Smooth muscle cell (in vitro differentiated cells): ENCODE data around the gene DNAH5. TPM values are rescaled to one million over a fixed set of nuclear protein-coding genes. Genes with fewer than 3 reads are reported as not detected.
A peak's percentile ranks its signal among the peaks of the same experiment; 100 is the strongest.

Source experiments
- DNase-seq: peaks from one replicate; lab custom pipeline; 2025; ENCODE audit not compliant: unreplicated experiment; lab: John Stamatoyannopoulos, UW
- H2AFZ ChIP-seq: fragments of 200-600 bp; sonication (generic); 2 replicates; pipeline ENCODE4 v1.6.0; 2016; ENCODE audit warnings: antibody characterized with exemption, low read depth, mild to moderate bottlenecking
- H3F3A ChIP-seq: fragments of 200-600 bp; sonication (generic); 2 replicates; pipeline ENCODE4 v1.6.0; 2017; ENCODE audit warnings: antibody characterized with exemption, low read depth
- H3K27ac ChIP-seq: fragments of 200-600 bp; sonication (generic); 2 replicates; pipeline ENCODE4 v1.5.1; 2016; ENCODE audit warnings: low read depth, mild to moderate bottlenecking
- H3K27me3 ChIP-seq: fragments of 200-600 bp; sonication (generic); 2 replicates; pipeline ENCODE4 v1.6.1; 2016; ENCODE audit warnings: low read depth, mild to moderate bottlenecking
- H3K36me3 ChIP-seq: fragments of 200-600 bp; sonication (generic); 2 replicates; pipeline ENCODE4 v1.5.1; 2016; ENCODE audit warnings: low read depth
- H3K4me1 ChIP-seq: fragments of 200-600 bp; sonication (generic); 2 replicates; pipeline ENCODE4 v1.5.1; 2016; ENCODE audit warnings: low read depth
- H3K4me2 ChIP-seq: fragments of 200-600 bp; sonication (generic); 2 replicates; pipeline ENCODE4 v1.6.0; 2016; ENCODE audit warnings: mild to moderate bottlenecking
- H3K4me3 ChIP-seq: fragments of 200-600 bp; sonication (generic); 2 replicates; pipeline ENCODE4 v1.5.1; 2016; ENCODE audit warnings: mild to moderate bottlenecking
- H3K79me2 ChIP-seq: fragments of 200-600 bp; sonication (generic); 2 replicates; pipeline ENCODE4 v1.6.0; 2016; ENCODE audit warnings: low read depth, mild to moderate bottlenecking
- H3K9ac ChIP-seq: fragments of 200-600 bp; sonication (generic); 2 replicates; pipeline ENCODE4 v1.6.0; 2016; ENCODE audit warnings: low read depth
- H3K9me3 ChIP-seq: fragments of 200-600 bp; sonication (generic); replicated peaks from 2 replicates; pipeline ENCODE4 v1.5.1; 2016; ENCODE audit warnings: low read depth
- H4K20me1 ChIP-seq: fragments of 200-600 bp; sonication (generic); 2 replicates; pipeline ENCODE4 v1.6.0; 2016; ENCODE audit warnings: low read depth
- CTCF ChIP-seq: fragments of 200-600 bp; sonication (generic); IDR thresholded peaks from 2 replicates; pipeline ENCODE4 v1.5.1; 2017; ENCODE audit warnings: borderline replicate concordance, mild to moderate bottlenecking, antibody characterized with exemption; ENCODE audit not compliant: insufficient read depth, poor library complexity, severe bottlenecking
- WGBS: methylation state at CpG from one replicate; pipeline ENCODE4 v1.1.7; 2016; ENCODE audit warnings: low lambda C conversion rate; 5-methylcytosine and 5-hydroxymethylcytosine counted together
- polyA plus RNA-seq: library from polyadenylated mRNA; unstranded; fragments of >200 nt; fragmentation: Nextera tagmentation; extraction: Ambion mirVana; gene quantifications from 2 replicates; pipeline ENCODE4 v1.2.1, GENCODE V29; 2016
- total RNA-seq: library from RNA; depleted of rRNA; stranded (reverse); fragments of >200 nt; gene quantifications from 2 replicates; pipeline ENCODE4 v1.2.3, GENCODE V29; 2014

Gene DNAH5
- total and polyA plus RNA-seq, 2 experiments from 2014 or later: 0.04 to 0.33 TPM

- H3K9ac ChIP-seq: no peak overlapping the region
- no peak overlapping the region for H3K4me2 ChIP-seq
- no peak overlapping the region for H3K27ac ChIP-seq
- no peak for DNase-seq
- no peaks in the 10 kb centered on the region for H4K20me1 ChIP-seq
- no peaks in the 10 kb centered on the region for H3K79me2 ChIP-seq
- no peak overlapping the region for H2AFZ ChIP-seq
- H3F3A ChIP-seq: no peaks in the 10 kb centered on the region
- H3K36me3 ChIP-seq: no peaks in the 10 kb centered on the region
- H3K9me3 ChIP-seq: no peaks in the 10 kb centered on the region
- no peaks in the 10 kb centered on the region for H3K27me3 ChIP-seq
- TF ChIP-seq CTCF: no peak
- 87% methylated on average over 2 of the region's 2 CpGs for WGBS
- H3K4me3 ChIP-seq: no peak overlapping the region
- peaks cover 6% of the 10 kb centered on the region for H3K4me1 ChIP-seq
Measured at GRCh38 chr5:13934125-13934524, 10.4 kb downstream of the DNAH5 start.

GRCh38 chr5:13932561-13932960 lies 11.9 kb downstream of the DNAH5 start:
- H3K79me2 ChIP-seq: no peaks in the 10 kb centered on the region
- no peak for DNase-seq
- WGBS: 77% methylated on average over 3 of the region's 3 CpGs
- H3K9me3 ChIP-seq: no peaks in the 10 kb centered on the region
- no peaks in the 10 kb centered on the region for H3K27me3 ChIP-seq
- TF ChIP-seq CTCF: no peak
- H3K36me3 ChIP-seq: no peaks in the 10 kb centered on the region
- peak overlapping the region; percentile 50 for H3K27ac ChIP-seq
- H3K4me2 ChIP-seq: no peak overlapping the region
- H2AFZ ChIP-seq: no peak overlapping the region
- no peaks in the 10 kb centered on the region for H3K4me1 ChIP-seq
- no peak overlapping the region for H3K9ac ChIP-seq
- H3K4me3 ChIP-seq: no peak overlapping the region
- H3F3A ChIP-seq: no peaks in the 10 kb centered on the region
- no peaks in the 10 kb centered on the region for H4K20me1 ChIP-seq

DNA sequence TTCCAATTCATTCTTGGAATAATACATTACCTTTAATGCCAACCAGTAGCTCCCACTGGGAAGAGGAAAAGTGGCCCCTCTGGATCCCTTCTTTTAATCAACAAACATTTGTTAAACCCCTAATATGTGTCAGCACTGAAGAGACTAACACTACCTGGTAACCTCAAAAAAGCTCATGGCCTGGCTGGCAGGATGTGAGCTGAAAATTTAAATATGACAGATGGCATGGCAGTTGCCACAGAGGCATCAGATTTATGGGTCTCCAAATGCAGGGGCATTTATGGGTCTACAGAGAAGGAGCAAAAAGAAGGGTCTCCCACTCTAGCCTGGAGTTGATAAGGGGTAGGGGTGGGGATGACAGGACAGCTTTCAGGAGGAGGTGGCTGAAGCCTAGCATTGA lies 12.5 kb downstream of the DNAH5 start:
- H3K4me3 ChIP-seq: no peak overlapping the region
- TF ChIP-seq CTCF: no peak
- no peak for DNase-seq
- H3K79me2 ChIP-seq: no peaks in the 10 kb centered on the region
- H3K27me3 ChIP-seq: no peaks in the 10 kb centered on the region
- H3K36me3 ChIP-seq: no peaks in the 10 kb centered on the region
- no peak overlapping the region for H3K4me2 ChIP-seq
- H3K9me3 ChIP-seq: no peaks in the 10 kb centered on the region
- peak overlapping the region; percentile 45 for H3K27ac ChIP-seq
- no peaks in the 10 kb centered on the region for H4K20me1 ChIP-seq
- H2AFZ ChIP-seq: no peak overlapping the region
- H3K4me1 ChIP-seq: no peaks in the 10 kb centered on the region
- H3F3A ChIP-seq: no peaks in the 10 kb centered on the region
- peak overlapping the region; percentile 20 for H3K9ac ChIP-seq

- Histone ChIP-seq H3F3A (no peaks in the 10 kb centered on the region), H3K36me3 (no peaks in the 10 kb centered on the region), H4K20me1 (no peaks in the 10 kb centered on the region), H3K4me2 (no peak overlapping the region), H2AFZ (no peak overlapping the region), H3K9ac (no peak overlapping the region), H3K79me2 (no peaks in the 10 kb centered on the region), H3K27me3 (no peaks in the 10 kb centered on the region), H3K27ac (no peak overlapping the region), H3K4me3 (no peak overlapping the region), H3K9me3 (no peaks in the 10 kb centered on the region), H3K4me1 (no peaks in the 10 kb centered on the region)
- no peak for TF ChIP-seq CTCF
- WGBS: 86% methylated on average over 8 of the region's 8 CpGs
- no peak for DNase-seq
Measured at GRCh38 chr5:13930541-13931171, 13.8 kb downstream of the DNAH5 start.
